ENCODE results near the gene BCR. TPM values are rescaled to one million over a fixed set of nuclear protein-coding genes. Genes with fewer than 3 reads are reported as not detected.
A peak's percentile ranks its signal among the peaks of the same experiment; 100 is the strongest.

The BCR gene
- total and polyA plus RNA-seq, 12 donors: 18.7 to 64.3 (median 42.4) TPM

DNA sequence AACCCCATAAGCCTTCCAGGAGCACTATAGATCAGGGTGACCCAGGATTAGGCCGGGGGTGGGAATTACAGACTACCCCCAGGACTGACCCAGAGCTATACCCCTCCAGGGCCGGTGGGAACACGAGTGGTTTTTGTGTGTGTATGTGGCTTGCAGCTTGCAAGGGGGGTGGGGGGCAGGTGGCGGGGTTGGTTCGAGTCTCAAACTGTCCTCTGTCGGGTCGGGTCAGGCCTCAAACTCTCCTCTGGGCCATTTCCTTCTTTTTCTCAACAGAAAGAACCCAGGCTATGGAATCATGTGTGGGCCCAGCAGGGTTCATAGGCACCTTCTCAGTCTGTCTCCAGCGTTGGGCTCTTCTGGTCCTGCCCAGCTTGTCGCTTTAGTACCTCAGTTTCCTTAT is 58.4 kb downstream of the BCR start:
- no peak for DNase-seq
- Histone ChIP-seq H3K4me3 (no peak overlapping the region), H3K27ac (no peak overlapping the region), H3K4me1 (replicated peaks in 1 of 2) (peaks cover 7 to 41% of the 10 kb centered on the region in 2 donors), H3K36me3 (replicated peaks in 1 of 2) (no peaks in the 10 kb centered on the region), H3K9me3 (replicated peaks in 1 of 3) (no peaks in the 10 kb centered on the region), H3K27me3 (no peaks in the 10 kb centered on the region)
- WGBS, 4 donors: 92 to 96% (median 95%) methylated on average over 6 to 9 of the region's 9 CpGs
- no peak for TF ChIP-seq CTCF (IDR thresholded peaks at IDR 0.05)
- TF ChIP-seq POLR2A (IDR thresholded peaks at IDR 0.05): no peak
- intact Hi-C loops (cut with DNase I): no loop called here

DNA sequence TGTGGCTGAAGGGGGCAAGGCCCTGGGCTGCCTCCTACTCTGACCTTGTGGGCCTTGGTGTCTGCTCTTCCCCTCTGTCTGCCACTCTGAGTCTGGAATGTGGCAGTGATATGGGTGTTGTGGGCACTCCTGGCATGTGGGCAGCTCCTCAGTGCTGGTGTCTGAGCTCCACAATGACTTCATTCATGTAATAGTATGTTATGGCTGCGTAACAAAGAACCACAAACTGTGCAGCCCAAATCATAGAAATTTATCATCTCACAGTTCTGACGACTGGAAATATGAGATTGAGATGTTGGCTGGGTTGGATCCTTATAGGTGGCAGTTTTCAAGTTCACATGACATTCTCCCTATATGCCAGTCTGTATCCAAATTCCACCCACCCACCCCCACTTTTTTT is 59.1 kb downstream of the BCR start:
- WGBS, 4 donors: 95 to 100% (median 98%) methylated on average over 2 of the region's 2 CpGs
- no peak for DNase-seq
- Histone ChIP-seq H3K4me1 (replicated peaks in 1 of 2) (peaks cover 10 to 44% of the 10 kb centered on the region in 2 donors), H3K27ac (no peak overlapping the region), H3K9me3 (replicated peaks in 1 of 3) (no peaks in the 10 kb centered on the region), H3K27me3 (no peaks in the 10 kb centered on the region), H3K36me3 (replicated peaks in 1 of 2) (no peaks in the 10 kb centered on the region), H3K4me3 (no peak overlapping the region)
- intact Hi-C loops (cut with DNase I): no loop called here
- TF ChIP-seq CTCF (IDR thresholded peaks at IDR 0.05): no peak
- TF ChIP-seq POLR2A (IDR thresholded peaks at IDR 0.05): no peak

- peak in 1 of 6 experiments; percentile 27 for TF ChIP-seq CTCF (IDR thresholded peaks at IDR 0.05)
- no peak for TF ChIP-seq POLR2A (IDR thresholded peaks at IDR 0.05)
- Histone ChIP-seq H3K36me3 (replicated peaks in 1 of 2) (no peaks in the 10 kb centered on the region), H3K4me1 (replicated peaks in 1 of 2) (peaks cover 23 to 57% of the 10 kb centered on the region in 2 donors), H3K27ac (no peak overlapping the region), H3K4me3 (no peak overlapping the region), H3K27me3 (no peaks in the 10 kb centered on the region), H3K9me3 (replicated peaks in 1 of 3) (no peaks in the 10 kb centered on the region)
- 70 to 75% (median 71%) methylated on average over 8 to 13 of the region's 13 CpGs for WGBS, 4 donors
- DNase-seq: no peak
- intact Hi-C loops (cut with DNase I): no loop called here
These were observed 60.5 kb downstream of the BCR start for GRCh38 chr22:23240639-23241389.

DNA sequence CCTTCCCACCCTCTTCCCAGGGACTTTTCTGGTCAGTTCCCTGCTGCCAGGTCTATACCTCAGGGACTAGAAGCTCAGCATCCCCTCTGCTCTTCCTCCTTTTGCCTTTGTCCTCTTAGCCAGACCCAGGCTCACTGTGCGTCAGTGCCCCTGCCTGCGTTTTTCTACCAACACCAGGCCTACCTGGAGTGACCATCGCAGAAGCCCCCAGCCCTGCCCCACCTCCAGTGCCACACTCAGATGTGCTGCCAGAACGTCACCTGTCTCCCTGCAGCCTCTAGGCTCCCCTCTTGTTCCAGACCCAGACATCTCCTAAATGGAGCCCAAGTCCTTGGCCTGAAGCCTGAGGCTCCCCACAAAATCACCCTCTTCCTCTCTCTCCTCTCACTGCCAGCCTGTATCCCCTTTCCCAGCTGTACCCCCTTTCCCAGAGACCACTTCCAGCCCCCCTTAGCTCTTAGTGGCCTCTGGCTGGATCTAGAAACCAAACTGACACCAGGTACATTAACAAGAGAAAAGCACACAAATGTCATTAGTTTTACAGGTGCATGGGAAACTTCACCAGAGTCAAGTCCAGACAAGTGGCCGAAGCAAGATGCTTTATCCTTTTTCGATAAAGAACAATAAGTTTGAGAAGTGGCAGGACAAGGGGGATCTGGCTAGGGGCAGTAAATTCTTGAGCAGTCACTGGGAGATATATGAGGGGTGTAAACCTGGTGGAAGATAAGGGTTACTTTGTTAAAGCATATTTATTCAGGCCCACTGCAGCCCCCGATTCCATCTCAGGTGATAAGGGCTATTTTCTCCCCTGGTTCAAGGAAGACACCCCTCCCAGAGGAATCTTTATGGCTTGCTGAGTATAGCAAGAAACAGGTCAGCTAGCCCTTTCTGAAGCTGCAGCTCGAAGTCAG is 61.5 kb downstream of the BCR start:
- no peak overlapping the region for H3K4me3 ChIP-seq
- no peak for DNase-seq
- no peaks in the 10 kb centered on the region for H3K36me3 ChIP-seq (replicated peaks in 1 of 2)
- H3K27me3 ChIP-seq: no peaks in the 10 kb centered on the region
- 75 to 83% (median 81%) methylated on average over 8 of the region's 8 CpGs for WGBS, 4 donors
- intact Hi-C loops (cut with DNase I): no loop called here
- no peaks in the 10 kb centered on the region for H3K9me3 ChIP-seq (replicated peaks in 1 of 3)
- H3K4me1 ChIP-seq (replicated peaks in 1 of 2): peaks cover 24 to 57% of the 10 kb centered on the region in 2 donors
- TF ChIP-seq POLR2A (IDR thresholded peaks at IDR 0.05) (no peak), CTCF (IDR thresholded peaks at IDR 0.05) (no peak)
- peak overlapping the region in 2 of 5 donors; percentile 39 to 41 for H3K27ac ChIP-seq
